ENCODE results near the gene MPRIP. TPM values are rescaled to one million over a fixed set of nuclear protein-coding genes. Genes with fewer than 3 reads are reported as not detected.
A peak's percentile ranks its signal among the peaks of the same experiment; 100 is the strongest.

Gene MPRIP
- total and polyA plus RNA-seq, 2 experiments from 2014 or later: 91.7 to 202 TPM

GRCh38 chr17:17018612-17019429 is 23.4 kb upstream of the MPRIP start:
- no peak for TF ChIP-seq EZH2 (IDR thresholded peaks at IDR 0.05; ENCODE audit: borderline replicate concordance)
- TF ChIP-seq EZH2phosphoT487 (IDR thresholded peaks at IDR 0.05; ENCODE audit: low read depth, severe bottlenecking, unreplicated experiment): no peak
- no peak for TF ChIP-seq CTCF (IDR thresholded peaks at IDR 0.05; ENCODE audit: poor library complexity)
- peak; percentile 74 for DNase-seq (ENCODE audit: low spot score)
- H3K36me3 ChIP-seq (replicated peaks; ENCODE audit: insufficient read depth, low read depth): no peaks in the 10 kb centered on the region
- WGBS (ENCODE audit: low lambda C conversion rate, missing lambda C conversion rate): 60% methylated on average over 9 of the region's 10 CpGs
- no peak overlapping the region for H3K4me2 ChIP-seq
- peak overlapping the region; percentile 95 for H3K27ac ChIP-seq
- no peak overlapping the region for H2AFZ ChIP-seq
- H3K9me3 ChIP-seq (ENCODE audit: low read depth): no peaks in the 10 kb centered on the region
- no peaks in the 10 kb centered on the region for H4K20me1 ChIP-seq (ENCODE audit: insufficient read depth, poor library complexity, severe bottlenecking)
- H3K9me2 ChIP-seq (replicated peaks; ENCODE audit: insufficient read depth): no peaks in the 10 kb centered on the region
- H3K4me1 ChIP-seq (ENCODE audit: insufficient read depth): peaks cover 40% of the 10 kb centered on the region
- H3K27me3 ChIP-seq: no peaks in the 10 kb centered on the region
- H3K4me3 ChIP-seq: no peak overlapping the region
- H3K79me2 ChIP-seq: no peaks in the 10 kb centered on the region

- no peak overlapping the region for H3K4me3 ChIP-seq
- TF ChIP-seq CTCF (IDR thresholded peaks at IDR 0.05; ENCODE audit: poor library complexity): no peak
- no peak for TF ChIP-seq EZH2phosphoT487 (IDR thresholded peaks at IDR 0.05; ENCODE audit: low read depth, severe bottlenecking, unreplicated experiment)
- no peak for TF ChIP-seq EZH2 (IDR thresholded peaks at IDR 0.05; ENCODE audit: borderline replicate concordance)
- no peaks in the 10 kb centered on the region for H3K9me3 ChIP-seq (ENCODE audit: low read depth)
- H3K36me3 ChIP-seq (replicated peaks; ENCODE audit: insufficient read depth, low read depth): no peaks in the 10 kb centered on the region
- no peak overlapping the region for H2AFZ ChIP-seq
- H3K79me2 ChIP-seq: no peaks in the 10 kb centered on the region
- H3K27ac ChIP-seq: peak overlapping the region; percentile 95
- no peaks in the 10 kb centered on the region for H4K20me1 ChIP-seq (ENCODE audit: insufficient read depth, poor library complexity, severe bottlenecking)
- 94% methylated on average over 5 of the region's 5 CpGs for WGBS (ENCODE audit: low lambda C conversion rate, missing lambda C conversion rate)
- H3K27me3 ChIP-seq: no peaks in the 10 kb centered on the region
- H3K9me2 ChIP-seq (replicated peaks; ENCODE audit: insufficient read depth): no peaks in the 10 kb centered on the region
- peaks cover 40% of the 10 kb centered on the region for H3K4me1 ChIP-seq (ENCODE audit: insufficient read depth)
- no peak overlapping the region for H3K4me2 ChIP-seq
- no peak for DNase-seq (ENCODE audit: low spot score)
Observed at GRCh38 chr17:17019430-17019762, 22.9 kb upstream of the MPRIP start.

GRCh38 chr17:17019891-17020456 is 22.3 kb upstream of the MPRIP start:
- no peak overlapping the region for H3K4me3 ChIP-seq
- H3K9me3 ChIP-seq (ENCODE audit: low read depth): no peaks in the 10 kb centered on the region
- peak overlapping the region; percentile 95 for H3K27ac ChIP-seq
- WGBS (ENCODE audit: low lambda C conversion rate, missing lambda C conversion rate): 91% methylated on average over 13 of the region's 13 CpGs
- H3K36me3 ChIP-seq (replicated peaks; ENCODE audit: insufficient read depth, low read depth): no peaks in the 10 kb centered on the region
- H3K79me2 ChIP-seq: no peaks in the 10 kb centered on the region
- no peak overlapping the region for H2AFZ ChIP-seq
- no peak for DNase-seq (ENCODE audit: low spot score)
- no peak overlapping the region for H3K4me2 ChIP-seq
- TF ChIP-seq EZH2 (IDR thresholded peaks at IDR 0.05; ENCODE audit: borderline replicate concordance) (no peak), EZH2phosphoT487 (IDR thresholded peaks at IDR 0.05; ENCODE audit: low read depth, severe bottlenecking, unreplicated experiment) (no peak), CTCF (IDR thresholded peaks at IDR 0.05; ENCODE audit: poor library complexity) (no peak)
- H3K4me1 ChIP-seq (ENCODE audit: insufficient read depth): peaks cover 40% of the 10 kb centered on the region
- H3K9me2 ChIP-seq (replicated peaks; ENCODE audit: insufficient read depth): no peaks in the 10 kb centered on the region
- H4K20me1 ChIP-seq (ENCODE audit: insufficient read depth, poor library complexity, severe bottlenecking): no peaks in the 10 kb centered on the region
- no peaks in the 10 kb centered on the region for H3K27me3 ChIP-seq
